Measurements from ENCODE around the gene SPPL2B. TPM values are rescaled to one million over a fixed set of nuclear protein-coding genes. Genes with fewer than 3 reads are reported as not detected.

Gene SPPL2B
- total RNA-seq, 1 donor from 2014 or later, result 24.1 TPM

Other genes starting within 250 kb of the SPPL2B start
- gene MOB3A, start 232.4 kb upstream of the SPPL2B start, total RNA-seq, result 13.0 TPM
- 3.0 TPM for gene IZUMO4, start 231.8 kb upstream of the SPPL2B start, total RNA-seq
- 61.5 TPM for gene AP3D1, start 177.1 kb upstream of the SPPL2B start, total RNA-seq
- gene DOT1L, start 164.8 kb upstream of the SPPL2B start, total RNA-seq, result 8.1 TPM
- gene PLEKHJ1, start 92.4 kb upstream of the SPPL2B start, total RNA-seq, result 42.0 TPM
- gene SF3A2, start 91.9 kb upstream of the SPPL2B start, total RNA-seq, result 36.6 TPM
- gene AMH, start 79.4 kb upstream of the SPPL2B start, total RNA-seq, result 0.74 TPM
- not detected for gene JSRP1, start 72.3 kb upstream of the SPPL2B start, total RNA-seq
- gene PEAK3, start 46.5 kb upstream of the SPPL2B start, total RNA-seq, result under 0.01 TPM
- 0.74 TPM for gene LINGO3, start 20.5 kb upstream of the SPPL2B start, total RNA-seq
- 70.3 TPM for gene LSM7, start 98 bp upstream of the SPPL2B start, total RNA-seq
- gene TMPRSS9, start 31.6 kb downstream of the SPPL2B start, total RNA-seq, result 0.25 TPM
- gene TIMM13, start 98.9 kb downstream of the SPPL2B start, total RNA-seq, result 19.9 TPM
- gene LMNB2, start 128.3 kb downstream of the SPPL2B start, total RNA-seq, result 32.2 TPM
- gene GADD45B, start 147.4 kb downstream of the SPPL2B start, total RNA-seq, result 5.9 TPM